Measurements from ENCODE around the gene EXOSC9.
A peak's percentile ranks its signal among the peaks of the same experiment; 100 is the strongest.

EXOSC9 gene

GRCh38 chr4:121799208-121799823, 1.8 kb upstream of the EXOSC9 start:
- Histone ChIP-seq H3K79me1 (replicated peaks; ENCODE audit: low read length, poor library complexity, severe bottlenecking) (peaks cover 15% of the 10 kb centered on the region), H2BK12ac (ENCODE audit: low read length in 2 of 2) (no peak overlapping the region), H3K4ac (ENCODE audit: low read depth in 1 of 2, low read length in 2 of 2) (no peak overlapping the region), H3K4me3 (ENCODE audit: insufficient read depth in 1 of 2, low read depth in 1 of 2, low read length in 2 of 2) (no peak overlapping the region), H2AK5ac (ENCODE audit: low read length, severe bottlenecking) (no peak overlapping the region), H3K18ac (ENCODE audit: low read depth in 1 of 2, low read length in 2 of 2) (no peak overlapping the region), H3K4me2 (ENCODE audit: low read length, poor library complexity, severe bottlenecking) (no peak overlapping the region), H4K8ac (ENCODE audit: low read length) (no peak overlapping the region), H3K9ac (ENCODE audit: low read length) (peak overlapping the region; percentile 9), H3K9me3 (ENCODE audit: control insufficient read depth, low read length) (no peaks in the 10 kb centered on the region), H3K23ac (ENCODE audit: low read length in 2 of 2) (no peak overlapping the region), H2BK120ac (ENCODE audit: low read depth, low read length) (no peak overlapping the region), H3K27me3 (ENCODE audit: control insufficient read depth in 1 of 2, insufficient read depth in 1 of 2, low read length in 2 of 2) (no peaks in the 10 kb centered on the region), H3K36me3 (ENCODE audit: control insufficient read depth in 1 of 2, insufficient read depth in 2 of 2, low read depth in 1 of 2, low read length in 2 of 2) (peaks cover 8 to 14% of the 10 kb centered on the region in 2 experiments), H3K27ac (ENCODE audit: low read length, poor library complexity, severe bottlenecking) (no peak overlapping the region), H2BK5ac (ENCODE audit: low read depth, low read length, poor library complexity, severe bottlenecking) (no peak overlapping the region), H4K91ac (ENCODE audit: low read length) (no peak overlapping the region), H2BK15ac (ENCODE audit: low read depth, poor library complexity, severe bottlenecking) (no peak overlapping the region), H2AFZ (ENCODE audit: low read depth, low read length) (no peak overlapping the region), H3K14ac (ENCODE audit: low read length in 2 of 2) (no peak overlapping the region), H3K4me1 (ENCODE audit: control insufficient read depth, insufficient read depth, low read depth, low read length) (no peaks in the 10 kb centered on the region)
- no peak for DNase-seq
- 95% methylated on average over 2 of the region's 2 CpGs for WGBS

- H3K9ac ChIP-seq (ENCODE audit: low read length): peak overlapping the region; percentile 97
- 99% methylated on average over 2 of the region's 3 CpGs for WGBS
- H3K4ac ChIP-seq (ENCODE audit: low read depth in 1 of 2, low read length in 2 of 2): no peak overlapping the region
- no peaks in the 10 kb centered on the region for H3K9me3 ChIP-seq (ENCODE audit: control insufficient read depth, low read length)
- H2BK5ac ChIP-seq (ENCODE audit: low read depth, low read length, poor library complexity, severe bottlenecking): no peak overlapping the region
- H4K91ac ChIP-seq (ENCODE audit: low read length): no peak overlapping the region
- H2BK12ac ChIP-seq (ENCODE audit: low read length in 2 of 2): no peak overlapping the region
- no peaks in the 10 kb centered on the region for H3K4me1 ChIP-seq (ENCODE audit: control insufficient read depth, insufficient read depth, low read depth, low read length)
- H2AK5ac ChIP-seq (ENCODE audit: low read length, severe bottlenecking): no peak overlapping the region
- H2AFZ ChIP-seq (ENCODE audit: low read depth, low read length): no peak overlapping the region
- no peaks in the 10 kb centered on the region for H3K27me3 ChIP-seq (ENCODE audit: control insufficient read depth in 1 of 2, insufficient read depth in 1 of 2, low read length in 2 of 2)
- H2BK15ac ChIP-seq (ENCODE audit: low read depth, poor library complexity, severe bottlenecking): no peak overlapping the region
- no peak overlapping the region for H3K4me2 ChIP-seq (ENCODE audit: low read length, poor library complexity, severe bottlenecking)
- no peak for DNase-seq
- no peak overlapping the region for H4K8ac ChIP-seq (ENCODE audit: low read length)
- peaks cover 8 to 21% of the 10 kb centered on the region in 2 experiments for H3K36me3 ChIP-seq (ENCODE audit: control insufficient read depth in 1 of 2, insufficient read depth in 2 of 2, low read depth in 1 of 2, low read length in 2 of 2)
- no peak overlapping the region for H3K4me3 ChIP-seq (ENCODE audit: insufficient read depth in 1 of 2, low read depth in 1 of 2, low read length in 2 of 2)
- H3K18ac ChIP-seq (ENCODE audit: low read depth in 1 of 2, low read length in 2 of 2): no peak overlapping the region
- no peak overlapping the region for H3K27ac ChIP-seq (ENCODE audit: low read length, poor library complexity, severe bottlenecking)
- no peak overlapping the region for H3K14ac ChIP-seq (ENCODE audit: low read length in 2 of 2)
- H3K79me1 ChIP-seq (replicated peaks; ENCODE audit: low read length, poor library complexity, severe bottlenecking): peaks cover 19% of the 10 kb centered on the region
- no peak overlapping the region for H3K23ac ChIP-seq (ENCODE audit: low read length in 2 of 2)
- H2BK120ac ChIP-seq (ENCODE audit: low read depth, low read length): no peak overlapping the region
Measured at GRCh38 chr4:121799867-121800501, 1.1 kb upstream of the EXOSC9 start.

GRCh38 chr4:121800638-121800960, 524 bp upstream of the EXOSC9 start:
- H3K79me1 ChIP-seq (replicated peaks; ENCODE audit: low read length, poor library complexity, severe bottlenecking): peaks cover 21% of the 10 kb centered on the region
- peak overlapping the region in 1 of 2 experiments; percentile 94 for H3K4me3 ChIP-seq (ENCODE audit: insufficient read depth in 1 of 2, low read depth in 1 of 2, low read length in 2 of 2)
- peaks cover 8 to 26% of the 10 kb centered on the region in 2 experiments for H3K36me3 ChIP-seq (ENCODE audit: control insufficient read depth in 1 of 2, insufficient read depth in 2 of 2, low read depth in 1 of 2, low read length in 2 of 2)
- 79% methylated on average over 8 of the region's 8 CpGs for WGBS
- peak overlapping the region; percentile 92 for H3K4me2 ChIP-seq (ENCODE audit: low read length, poor library complexity, severe bottlenecking)
- H3K9ac ChIP-seq (ENCODE audit: low read length): peak overlapping the region; percentile 97
- H4K91ac ChIP-seq (ENCODE audit: low read length): no peak overlapping the region
- no peak overlapping the region for H3K14ac ChIP-seq (ENCODE audit: low read length in 2 of 2)
- no peaks in the 10 kb centered on the region for H3K9me3 ChIP-seq (ENCODE audit: control insufficient read depth, low read length)
- H3K23ac ChIP-seq (ENCODE audit: low read length in 2 of 2): no peak overlapping the region
- peak overlapping the region; percentile 71 for H3K27ac ChIP-seq (ENCODE audit: low read length, poor library complexity, severe bottlenecking)
- H2BK12ac ChIP-seq (ENCODE audit: low read length in 2 of 2): no peak overlapping the region
- H2AK5ac ChIP-seq (ENCODE audit: low read length, severe bottlenecking): peak overlapping the region; percentile 63
- peak overlapping the region; percentile 99 for H4K8ac ChIP-seq (ENCODE audit: low read length)
- H3K18ac ChIP-seq (ENCODE audit: low read depth in 1 of 2, low read length in 2 of 2): peak overlapping the region; percentile 13 to 72
- H2BK120ac ChIP-seq (ENCODE audit: low read depth, low read length): no peak overlapping the region
- no peak overlapping the region for H2BK15ac ChIP-seq (ENCODE audit: low read depth, poor library complexity, severe bottlenecking)
- no peak for DNase-seq
- H2AFZ ChIP-seq (ENCODE audit: low read depth, low read length): peak overlapping the region; percentile 11
- H3K4ac ChIP-seq (ENCODE audit: low read depth in 1 of 2, low read length in 2 of 2): peak overlapping the region; percentile 8 to 59
- H3K4me1 ChIP-seq (ENCODE audit: control insufficient read depth, insufficient read depth, low read depth, low read length): no peaks in the 10 kb centered on the region
- H2BK5ac ChIP-seq (ENCODE audit: low read depth, low read length, poor library complexity, severe bottlenecking): no peak overlapping the region
- no peaks in the 10 kb centered on the region for H3K27me3 ChIP-seq (ENCODE audit: control insufficient read depth in 1 of 2, insufficient read depth in 1 of 2, low read length in 2 of 2)

- no peak overlapping the region for H3K23ac ChIP-seq (ENCODE audit: low read length in 2 of 2)
- peak overlapping the region; percentile 98 for H3K4me2 ChIP-seq (ENCODE audit: low read length, poor library complexity, severe bottlenecking)
- H3K9me3 ChIP-seq (ENCODE audit: control insufficient read depth, low read length): no peaks in the 10 kb centered on the region
Measured at GRCh38 chr4:121801715-121802075, 572 bp downstream of the EXOSC9 start.

More at GRCh38 chr4:121801715-121802075, 572 bp downstream of the EXOSC9 start:
- DNase-seq: no peak
- H3K79me1 ChIP-seq (replicated peaks; ENCODE audit: low read length, poor library complexity, severe bottlenecking): peaks cover 24% of the 10 kb centered on the region
- no peak overlapping the region for H2BK120ac ChIP-seq (ENCODE audit: low read depth, low read length)
- H4K8ac ChIP-seq (ENCODE audit: low read length): no peak overlapping the region
- no peaks in the 10 kb centered on the region for H3K27me3 ChIP-seq (ENCODE audit: control insufficient read depth in 1 of 2, insufficient read depth in 1 of 2, low read length in 2 of 2)
- no peaks in the 10 kb centered on the region for H3K4me1 ChIP-seq (ENCODE audit: control insufficient read depth, insufficient read depth, low read depth, low read length)
- no peak overlapping the region for H3K18ac ChIP-seq (ENCODE audit: low read depth in 1 of 2, low read length in 2 of 2)
- no peak overlapping the region for H3K27ac ChIP-seq (ENCODE audit: low read length, poor library complexity, severe bottlenecking)
- no peak overlapping the region for H2BK15ac ChIP-seq (ENCODE audit: low read depth, poor library complexity, severe bottlenecking)
- no peak overlapping the region for H4K91ac ChIP-seq (ENCODE audit: low read length)
- peak overlapping the region; percentile 33 for H2AFZ ChIP-seq (ENCODE audit: low read depth, low read length)
- 37% methylated on average over 4 of the region's 4 CpGs for WGBS
- H3K36me3 ChIP-seq (ENCODE audit: control insufficient read depth in 1 of 2, insufficient read depth in 2 of 2, low read depth in 1 of 2, low read length in 2 of 2): peaks cover 14 to 36% of the 10 kb centered on the region in 2 experiments
- H3K9ac ChIP-seq (ENCODE audit: low read length): peak overlapping the region; percentile 97
- no peak overlapping the region for H2BK5ac ChIP-seq (ENCODE audit: low read depth, low read length, poor library complexity, severe bottlenecking)
- H2BK12ac ChIP-seq (ENCODE audit: low read length in 2 of 2): no peak overlapping the region
- H3K4ac ChIP-seq (ENCODE audit: low read depth in 1 of 2, low read length in 2 of 2): no peak overlapping the region
- no peak overlapping the region for H3K14ac ChIP-seq (ENCODE audit: low read length in 2 of 2)
- H2AK5ac ChIP-seq (ENCODE audit: low read length, severe bottlenecking): no peak overlapping the region
- H3K4me3 ChIP-seq (ENCODE audit: insufficient read depth in 1 of 2, low read depth in 1 of 2, low read length in 2 of 2): peak overlapping the region; percentile 84 to 94
